K562 (cell line): ENCODE data around the gene PACSIN3. TPM values are rescaled to one million over a fixed set of nuclear protein-coding genes. Genes with fewer than 3 reads are reported as not detected.

Source experiments
- ATAC-seq: fragments of 200-7000 bp; cut with Tn5 transposase; 3 replicates; pipeline ENCODE4 v1.9.1; 2020; ENCODE audit warnings: moderate library complexity
- BruUV-seq: library from RNA; stranded (reverse); fragments of 400-500 nt; replicated peaks from 2 replicates; lab custom pipeline; 2021; lab: Mats Ljungman, UMichigan
- CTCF ChIA-PET: fragments of 300-600 bp; formaldehyde crosslinking; extraction: SDS; loops from one replicate; lab custom pipeline; 2021; ENCODE audit warnings: low intra/inter-chr PET ratio; lab: Yijun Ruan, JAX
- POLR2A ChIA-PET: fragments of 300-600, 350-650 bp; sonication (Branson Sonifier 250); formaldehyde crosslinking; extraction: SDS; loops from one replicate; lab custom pipeline; 2021; ENCODE audit warnings: antibody characterized with exemption, inconsistent platforms; lab: Yijun Ruan, JAX
- DNase-seq, 4 experiments: peaks; one replicate each; pipeline versions ENCODE4 v3.0.0 to v3.0.0-alpha.2; 2011 to 2018; ENCODE audit warnings: low spot score in 3 of 4, mixed read lengths in 3 of 4; ENCODE audit errors: extremely low read depth in 1 of 4
- FAIRE-seq: peaks from 2 replicates; lab custom pipeline; 2011; peaks lifted over from hg19 to GRCh38; lab: Jason Lieb, UNC
- H2AFZ ChIP-seq: 2 replicates; pipeline ENCODE4 v1.6.0; 2011; ENCODE audit warnings: low read depth, low read length, control low read depth, inconsistent platforms
- H3K27ac ChIP-seq: fragments of 200-600 bp; 3 replicates; pipeline ENCODE4 v1.8.0; 2011; ENCODE audit warnings: low read depth, mild to moderate bottlenecking, control low read depth, inconsistent platforms, low read length, moderate library complexity, mixed read lengths; ENCODE audit errors: extremely low read depth
- H3K27me3 ChIP-seq, 2 experiments: fragments of 300-600 bp in 1 of 2; 2 replicates in 1 of 2; 3 replicates in 1 of 2; pipeline versions ENCODE4 v1.6.0 to v1.8.0; 2011; ENCODE audit warnings: inconsistent platforms in 2 of 2, low read length in 2 of 2, mild to moderate bottlenecking in 1 of 2, mixed read lengths in 1 of 2, moderate library complexity in 1 of 2; ENCODE audit not compliant: control insufficient read depth in 2 of 2, insufficient read depth in 2 of 2
- H3K36me3 ChIP-seq: fragments of 300-600 bp; 3 replicates; pipeline ENCODE4 v1.8.0; 2011; ENCODE audit warnings: mild to moderate bottlenecking, low read length, inconsistent platforms; ENCODE audit not compliant: control insufficient read depth, insufficient read depth
- H3K4me1 ChIP-seq, 2 experiments: fragments of 200-600 bp in 1 of 2; replicated peaks in 1 of 2; 2 replicates in 1 of 2; 3 replicates in 1 of 2; pipeline versions ENCODE4 v1.5.1 to v1.8.0; 2011; ENCODE audit warnings: inconsistent platforms in 2 of 2, low read length in 2 of 2, mild to moderate bottlenecking in 1 of 2, mixed read lengths in 1 of 2, moderate library complexity in 1 of 2; ENCODE audit not compliant: control insufficient read depth in 2 of 2, insufficient read depth in 2 of 2
- H3K4me2 ChIP-seq: 2 replicates; pipeline ENCODE4 v1.6.1; 2011; ENCODE audit warnings: low read length, control low read depth, inconsistent platforms, mixed read lengths; ENCODE audit not compliant: insufficient read depth
- H3K4me3 ChIP-seq: fragments of 200-600 bp; sonication (generic), shearing (Covaris generic); 2 replicates; pipeline ENCODE4 v1.5.1; 2016; ENCODE audit warnings: control low read depth, inconsistent platforms
- H3K79me2 ChIP-seq: fragments of 200-600 bp; 3 replicates; pipeline ENCODE4 v1.8.0; 2011; ENCODE audit warnings: low read length, inconsistent platforms; ENCODE audit not compliant: control insufficient read depth, insufficient read depth
- H3K9ac ChIP-seq, 2 experiments: 2 replicates each; pipeline versions ENCODE4 v1.6.0 to v1.6.1; 2011; ENCODE audit warnings: low read depth in 2 of 2, low read length in 2 of 2, control low read depth in 1 of 2, inconsistent platforms in 1 of 2, mild to moderate bottlenecking in 1 of 2, mixed read lengths in 1 of 2; ENCODE audit not compliant: insufficient read depth in 1 of 2
- H3K9me1 ChIP-seq: one replicate; pipeline ENCODE4 v1.6.0; 2011; ENCODE audit warnings: inconsistent platforms, mild to moderate bottlenecking, low read length, moderate library complexity; ENCODE audit not compliant: control insufficient read depth, insufficient read depth
- H3K9me3 ChIP-seq: replicated peaks from 2 replicates; pipeline ENCODE4 v1.5.1; 2011; ENCODE audit warnings: low read depth, low read length, inconsistent platforms; ENCODE audit not compliant: control insufficient read depth, insufficient read depth
- H4K20me1 ChIP-seq: replicated peaks from 2 replicates; pipeline ENCODE4 v1.6.1; 2011; ENCODE audit warnings: low read length, inconsistent platforms, mixed read lengths; ENCODE audit not compliant: control insufficient read depth, insufficient read depth
- TEAD4 ChIP-seq, 2 experiments: sonication (generic) in 1 of 2; formaldehyde crosslinking in 1 of 2; IDR thresholded peaks; 2 replicates each; pipeline versions ENCODE4 v1.6.1 to v1.8.0; 2012 to 2022; ENCODE audit warnings: borderline replicate concordance in 1 of 2, inconsistent platforms in 1 of 2, low read length in 1 of 2, mild to moderate bottlenecking in 1 of 2, missing genetic modification reagents in 1 of 2
- ZNF609 ChIP-seq: sonication (generic); formaldehyde crosslinking; IDR thresholded peaks from 2 replicates; pipeline ENCODE4 v1.8.1; 2023; ENCODE audit warnings: missing genetic modification reagents, mild to moderate bottlenecking, borderline replicate concordance
- WGBS: fragments of 100-300 bp; shearing (Covaris generic); methylation state at CpG from one replicate; pipeline ENCODE4 v1.1.6; 2016; ENCODE audit warnings: low coverage, mixed read lengths; ENCODE audit not compliant: insufficient coverage; ENCODE audit errors: missing lambda C conversion rate; 5-methylcytosine and 5-hydroxymethylcytosine counted together
- in situ Hi-C: fragments of 300-500 bp; cut with MboI; formaldehyde crosslinking; loops from 4 replicates; pipeline ENCODE4 v1.15.0; 2018; ENCODE audit warnings: inconsistent platforms, mixed read lengths
- intact Hi-C: fragments of 100-400 bp; cut with micrococcal nuclease; formaldehyde crosslinking; loops from 2 replicates; pipeline ENCODE4 v1.14.2; 2022
- polyA plus RNA-seq, 8 experiments: library from polyadenylated mRNA; depleted of rRNA in 4 of 8; stranded (reverse) in 5 of 8; unstranded in 3 of 8; fragments of >200 nt; fragmentation: Nextera tagmentation in 2 of 8; fragmentation: Illumina TruSeq in 1 of 8; extraction: Ambion mirVana in 2 of 8; extraction: Trizol in 1 of 8; gene quantifications; 2 replicates each; pipeline versions ENCODE4 v1.2.1 to v1.2.3, GENCODE V29; 2011 to 2014; ENCODE audit warnings: inconsistent platforms in 1 of 8, missing spikeins in 1 of 8
- total RNA-seq, 7 experiments: library from RNA; depleted of rRNA in 6 of 7; stranded (reverse); fragments of >200 nt in 6 of 7; fragmentation: Illumina TruSeq in 2 of 7; extraction: Trizol in 2 of 7; gene quantifications; 2 replicates each; pipeline versions ENCODE4 v1.2.1 to v1.2.3, GENCODE V29; 2011 to 2021; ENCODE audit warnings: low replicate concordance in 1 of 7

Gene PACSIN3
- total and polyA plus RNA-seq, 9 of the 15 experiments (the other 6 are each of a cell fraction or from before 2014, with no cell fraction given): 0.13 to 18.1 (median 7.1) TPM

GRCh38 chr11:47162426-47162825, 23.8 kb downstream of the PACSIN3 start:
- Histone ChIP-seq H4K20me1 (peaks cover 17% of the 10 kb centered on the region), H3K4me3 (no peak overlapping the region), H3K9ac (no peak overlapping the region), H3K4me1 (peaks cover 0 to 16% of the 10 kb centered on the region in 2 experiments; a peak in 2 of 5 replicates), H3K9me3 (no peaks in the 10 kb centered on the region), H3K79me2 (no peaks in the 10 kb centered on the region), H3K4me2 (no peak overlapping the region), H3K9me1 (peaks cover 2% of the 10 kb centered on the region), H3K36me3 (peaks cover 44% of the 10 kb centered on the region), H3K27me3 (no peaks in the 10 kb centered on the region), H3K27ac (no peak overlapping the region), H2AFZ (no peak overlapping the region)
- ATAC-seq: peak; percentile 10
- no TSS peak for BruUV-seq
- POLR2A ChIA-PET: interaction anchor here (0.6 to 3.1 kb wide), 10 partner anchors 9 to 751 kb away, joined by 3 to 29 read pairs (median 4); no protein-coding TSS in a partner anchor
- DNase-seq: no peak
- 70% methylated on average over 5 of the region's 5 CpGs for WGBS
- intact Hi-C loops: no loop called here
- no peak for TF ChIP-seq ZNF609
- no peak for TF ChIP-seq TEAD4 (IDR thresholded peaks at IDR 0.05; ENCODE audit: low read length)
- TF ChIP-seq TEAD4 (CRISPR knock-in tag; IDR thresholded peaks at IDR 0.05; ENCODE audit: borderline replicate concordance): no peak
- in situ Hi-C loops: loop anchor here (5.0 kb wide), 1 partner anchor 275 kb away; no protein-coding TSS in a partner anchor
- CTCF ChIA-PET: interaction anchor here (0.6 to 3.9 kb wide), 2 partner anchors 273 to 335 kb away, joined by 3 to 27 read pairs; no protein-coding TSS in a partner anchor
- no peak for FAIRE-seq
